Activated T-cell treated with anti-CD3 and anti-CD28 coated beads, Interleukin-2, amount 50 U/mL, for 24 hours (primary cell): ENCODE measurements around the gene RNPS1.
A peak's percentile ranks its signal among the peaks of the same experiment; 100 is the strongest.
"Not testable (repeated sequence)": the region's sequence is repeated elsewhere in the genome, so short reads cannot be mapped to it uniquely, and the experiment has no call there.

Source experiments
- DNase-seq: peaks from one replicate; pipeline ENCODE4 v3.0.0-alpha.2; 2020
- H3K27ac Mint-ChIP-seq: 2 replicates; pipeline ENCODE4 v1.8.0; 2020; ENCODE audit warnings: mild to moderate bottlenecking, mixed read lengths
- H3K27me3 Mint-ChIP-seq: 2 replicates; pipeline ENCODE4 v1.8.0; 2020; ENCODE audit warnings: mixed read lengths
- H3K36me3 Mint-ChIP-seq: 2 replicates; pipeline ENCODE4 v1.8.0; 2020; ENCODE audit warnings: low read depth, mixed read lengths
- H3K4me1 Mint-ChIP-seq: 2 replicates; pipeline ENCODE4 v1.8.0; 2020; ENCODE audit warnings: low read depth, mixed read lengths
- H3K4me3 Mint-ChIP-seq: 2 replicates; pipeline ENCODE4 v1.8.0; 2020; ENCODE audit warnings: mild to moderate bottlenecking, moderate library complexity, mixed read lengths
- H3K9me3 Mint-ChIP-seq: 2 replicates; pipeline ENCODE4 v1.8.0; 2020; ENCODE audit warnings: mixed read lengths

The RNPS1 gene

DNA sequence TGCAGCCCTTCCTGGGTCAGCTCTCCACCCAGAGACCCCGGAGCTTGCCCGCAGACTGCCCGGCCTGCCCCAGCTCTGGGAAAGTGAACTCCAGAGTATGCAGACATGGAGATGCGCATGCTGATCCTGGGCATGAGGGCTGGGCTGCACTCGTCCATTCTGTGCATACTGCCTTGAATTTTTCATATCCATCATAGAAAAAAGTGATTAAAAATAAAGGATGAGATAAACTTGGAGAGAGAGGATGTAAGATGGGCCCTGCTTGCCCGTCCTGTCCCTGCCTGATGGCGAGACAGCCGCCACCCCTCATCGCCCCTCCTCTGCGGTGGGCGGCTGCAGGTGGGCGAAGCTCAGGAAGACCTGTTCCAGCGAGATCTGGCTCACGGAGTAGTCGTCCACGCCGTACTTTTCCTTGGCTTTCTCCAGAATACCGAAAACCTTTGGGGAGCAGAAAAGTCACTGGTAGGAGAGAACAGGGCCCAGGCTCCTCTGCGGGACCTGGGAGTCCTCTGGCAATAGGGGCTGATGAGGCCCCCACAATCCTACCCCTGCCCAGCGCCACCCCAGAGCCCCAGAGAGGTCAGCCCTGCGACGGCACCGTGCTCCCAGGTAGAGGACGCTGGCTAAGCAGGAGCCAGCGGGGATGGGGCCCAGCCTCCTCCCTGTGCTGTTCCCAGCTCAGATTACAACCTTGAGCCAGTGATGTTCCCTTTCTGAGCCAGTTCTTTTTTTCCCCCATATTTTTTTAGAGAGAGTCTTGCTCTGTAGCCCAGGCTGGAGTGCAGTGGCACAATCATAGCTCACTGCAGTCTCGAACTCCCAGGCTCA, 8.7 kb upstream of the RNPS1 start:
- Mint-ChIP-seq H3K4me3 (no peak overlapping the region), H3K27ac (no peak overlapping the region), H3K36me3 (peaks cover 5% of the 10 kb centered on the region), H3K9me3 (no peaks in the 10 kb centered on the region), H3K27me3 (no peaks in the 10 kb centered on the region), H3K4me1 (no peaks in the 10 kb centered on the region)
- DNase-seq: no peak

DNA sequence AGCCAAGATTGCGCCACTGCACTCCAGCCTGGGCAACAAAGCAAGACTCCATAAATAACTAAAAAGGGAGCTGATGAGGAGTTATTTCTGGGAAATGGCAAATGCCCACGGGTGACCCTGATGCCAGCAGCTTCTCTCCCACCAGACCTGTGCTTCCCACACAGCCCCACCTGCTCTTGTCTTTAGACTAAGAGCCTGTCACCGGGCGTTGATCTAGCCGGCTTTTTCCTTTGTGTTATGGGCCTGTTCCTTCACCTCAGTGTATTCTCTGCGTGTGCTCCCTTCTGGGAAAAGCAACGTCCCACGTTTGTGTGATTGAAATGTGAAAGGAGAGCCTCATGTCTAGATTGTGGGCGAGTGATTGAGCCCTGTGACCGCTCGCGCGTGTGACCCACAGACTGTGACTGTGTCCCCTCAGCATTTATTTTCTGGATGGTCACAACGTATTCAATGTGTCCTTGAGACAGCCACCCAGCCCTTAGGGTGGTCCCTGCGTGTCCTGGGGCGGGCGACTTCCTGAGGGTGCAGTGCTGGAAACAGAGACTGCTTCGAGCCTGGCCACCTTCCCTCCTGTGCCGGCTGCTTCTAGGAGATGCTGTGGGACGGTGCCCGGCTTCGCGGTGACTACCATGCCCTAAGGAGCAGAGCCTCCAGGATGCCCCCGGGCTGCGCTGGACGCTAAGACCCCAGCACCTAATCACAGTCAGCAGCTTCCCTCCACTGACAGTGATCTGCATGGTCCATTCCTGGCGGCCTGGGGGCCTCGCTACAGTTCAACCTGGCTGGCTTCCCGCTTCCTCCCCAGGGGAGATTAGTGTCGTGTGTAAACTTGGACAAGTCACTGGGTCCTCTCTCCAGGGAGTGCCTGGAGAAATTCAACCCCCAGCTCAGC, 7.8 kb upstream of the RNPS1 start:
- Mint-ChIP-seq H3K27ac (no peak overlapping the region), H3K27me3 (no peaks in the 10 kb centered on the region), H3K4me3 (no peak overlapping the region), H3K4me1 (no peaks in the 10 kb centered on the region), H3K9me3 (no peaks in the 10 kb centered on the region), H3K36me3 (peaks cover 5% of the 10 kb centered on the region)
- no peak for DNase-seq

DNA sequence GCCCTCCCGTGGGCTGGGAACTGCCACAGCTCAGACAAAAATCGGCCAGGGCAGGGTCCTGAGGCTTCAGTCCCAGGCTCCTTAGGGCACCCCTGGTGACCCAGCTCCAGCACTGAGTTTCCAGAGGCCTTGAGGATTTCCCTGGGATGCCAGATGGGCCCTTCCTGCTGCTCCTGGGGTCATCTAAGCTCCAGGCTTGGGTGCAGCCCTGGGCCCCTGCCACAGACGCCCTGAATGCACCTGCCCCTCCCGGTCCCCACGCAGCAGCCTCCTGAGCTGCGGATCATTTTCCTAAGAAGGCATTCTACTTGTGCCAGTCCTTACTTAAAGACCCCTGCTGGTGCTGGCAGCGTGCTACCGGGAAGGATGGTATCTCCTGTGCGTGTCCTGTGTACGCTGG, 6.0 kb upstream of the RNPS1 start:
- peaks cover 9% of the 10 kb centered on the region for H3K4me1 Mint-ChIP-seq
- H3K36me3 Mint-ChIP-seq: peaks cover 5% of the 10 kb centered on the region
- H3K4me3 Mint-ChIP-seq: no peak overlapping the region
- no peak overlapping the region for H3K27ac Mint-ChIP-seq
- H3K9me3 Mint-ChIP-seq: no peaks in the 10 kb centered on the region
- H3K27me3 Mint-ChIP-seq: no peaks in the 10 kb centered on the region
- DNase-seq: no peak

DNA sequence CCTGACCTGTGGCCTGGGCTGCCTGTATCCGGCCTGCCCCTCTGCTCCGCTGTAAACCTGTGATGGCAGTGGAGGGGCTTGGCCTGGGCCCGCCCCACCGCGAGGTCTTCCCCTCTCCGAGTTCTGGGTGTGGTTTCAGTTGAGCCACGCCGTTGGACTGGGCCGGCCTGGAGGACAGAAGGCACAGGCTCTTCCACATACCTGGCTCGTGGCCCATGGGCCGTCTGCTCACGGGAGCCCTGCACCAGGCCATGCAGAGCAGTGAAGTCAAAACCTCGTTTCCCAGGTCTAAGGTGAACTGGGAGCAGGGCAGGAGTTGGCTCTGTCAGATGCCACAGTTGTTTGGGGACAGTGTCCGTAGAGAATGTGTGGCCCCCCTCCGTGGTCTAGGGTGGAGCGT, 5.6 kb upstream of the RNPS1 start:
- Mint-ChIP-seq H3K4me3 (no peak overlapping the region), H3K36me3 (peaks cover 6% of the 10 kb centered on the region), H3K27me3 (no peaks in the 10 kb centered on the region), H3K4me1 (peaks cover 11% of the 10 kb centered on the region), H3K27ac (no peak overlapping the region), H3K9me3 (no peaks in the 10 kb centered on the region)
- no peak for DNase-seq

DNA sequence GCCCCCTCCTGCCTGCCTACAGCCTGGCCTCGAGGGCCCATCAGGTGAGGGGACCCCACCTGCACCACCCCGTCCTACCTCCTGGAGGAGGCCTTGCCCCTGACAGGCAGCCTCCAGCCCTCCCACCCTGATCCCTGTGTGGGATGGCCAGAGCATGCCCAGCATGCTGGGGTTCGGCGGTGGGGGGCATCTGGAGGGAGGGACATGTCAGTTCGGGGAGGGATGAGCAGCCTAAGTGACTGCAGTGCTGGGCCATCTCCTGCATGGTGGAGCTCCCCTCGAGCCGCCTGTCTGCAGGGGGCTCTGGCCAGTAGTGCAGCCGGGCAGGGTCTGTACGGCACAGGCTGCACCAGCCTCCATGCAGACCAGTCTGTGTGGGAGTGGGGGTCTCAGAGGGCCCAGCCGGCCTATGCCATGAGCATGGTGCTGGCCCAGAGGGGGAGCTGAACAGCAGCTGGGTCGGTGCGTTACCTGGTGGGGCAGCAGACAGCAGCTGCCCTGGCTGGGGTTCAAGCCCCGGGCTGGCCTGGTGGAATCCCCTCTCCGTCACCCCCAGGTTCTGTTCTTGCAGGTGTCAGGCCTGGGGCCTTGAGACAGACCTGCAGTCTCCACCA, 4.0 kb upstream of the RNPS1 start:
- peaks cover 12% of the 10 kb centered on the region for H3K4me1 Mint-ChIP-seq
- peaks cover 19% of the 10 kb centered on the region for H3K36me3 Mint-ChIP-seq
- H3K9me3 Mint-ChIP-seq: no peaks in the 10 kb centered on the region
- DNase-seq: no peak
- H3K27ac Mint-ChIP-seq: no peak overlapping the region
- no peaks in the 10 kb centered on the region for H3K27me3 Mint-ChIP-seq
- H3K4me3 Mint-ChIP-seq: no peak overlapping the region

DNA sequence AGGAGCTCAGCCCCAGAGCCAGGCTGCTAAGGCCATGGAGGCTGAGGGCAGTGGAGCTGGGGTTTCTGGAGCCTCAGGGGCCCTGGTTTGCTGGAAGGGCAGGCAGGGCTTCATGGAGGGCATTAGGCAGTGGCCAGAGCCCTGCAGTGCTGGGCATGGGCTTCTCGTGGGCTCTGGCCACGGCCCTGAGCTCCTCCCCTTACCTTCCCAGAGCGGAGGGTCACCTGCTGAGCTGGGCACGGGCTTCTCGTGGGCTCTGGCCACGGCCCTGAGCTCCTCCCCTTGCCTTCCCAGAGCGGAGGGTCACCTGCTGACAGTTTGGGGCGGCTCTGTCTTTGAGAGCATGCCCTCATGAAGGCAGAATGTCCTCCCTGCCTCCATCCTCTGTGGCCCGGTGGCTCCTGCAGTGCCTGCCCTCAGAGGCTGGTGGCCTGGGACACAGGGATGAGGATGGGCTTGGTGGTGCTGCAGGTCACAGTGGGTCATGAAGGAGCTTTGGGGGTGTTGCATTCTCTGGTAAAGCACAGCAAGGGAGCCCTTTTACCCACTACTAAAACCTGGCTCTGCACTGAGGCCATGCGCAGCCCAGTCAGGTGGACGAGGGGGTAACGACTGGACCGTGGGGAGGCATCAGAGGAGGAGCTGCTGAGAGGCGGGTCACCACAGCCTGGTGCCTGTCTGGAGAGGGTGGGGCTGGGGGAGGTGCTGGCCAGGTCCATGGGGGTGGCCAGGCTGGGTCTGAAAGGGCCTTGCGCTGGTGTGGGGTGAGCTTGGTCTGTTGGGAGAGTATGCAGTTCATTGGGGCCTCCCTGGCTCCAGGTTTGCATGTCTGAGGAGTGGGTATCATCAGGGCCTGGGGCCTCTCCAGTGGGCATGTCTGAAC, 2.9 kb upstream of the RNPS1 start:
- H3K27me3 Mint-ChIP-seq: no peaks in the 10 kb centered on the region
- peaks cover 30% of the 10 kb centered on the region for H3K36me3 Mint-ChIP-seq
- H3K9me3 Mint-ChIP-seq: no peaks in the 10 kb centered on the region
- H3K4me3 Mint-ChIP-seq: no peak overlapping the region
- peaks cover 22% of the 10 kb centered on the region for H3K4me1 Mint-ChIP-seq
- no peak for DNase-seq
- H3K27ac Mint-ChIP-seq: peak overlapping the region; percentile 22

DNA sequence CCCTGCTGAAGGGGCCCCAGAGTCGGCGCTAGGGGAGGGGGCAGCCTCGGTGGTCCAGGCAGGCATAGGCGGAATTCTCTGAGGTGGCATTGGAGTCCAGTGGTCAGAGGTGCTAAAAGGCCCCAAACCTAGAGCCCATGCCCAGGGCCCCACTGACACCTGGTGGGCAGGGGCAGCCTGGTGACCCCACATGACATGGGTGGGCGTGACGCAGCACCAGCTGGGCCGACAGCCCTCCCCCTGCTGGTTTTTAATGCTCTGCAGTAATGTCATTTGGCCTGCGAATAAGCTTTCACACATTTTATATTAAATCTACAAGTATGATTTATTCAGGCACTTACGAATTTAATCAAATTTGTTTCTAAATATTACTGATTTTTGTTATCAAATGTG, 2.1 kb upstream of the RNPS1 start:
- no peak overlapping the region for H3K27ac Mint-ChIP-seq
- H3K9me3 Mint-ChIP-seq: no peaks in the 10 kb centered on the region
- H3K4me1 Mint-ChIP-seq: peaks cover 29% of the 10 kb centered on the region
- H3K4me3 Mint-ChIP-seq: peak overlapping the region; percentile 91
- peaks cover 38% of the 10 kb centered on the region for H3K36me3 Mint-ChIP-seq
- H3K27me3 Mint-ChIP-seq: no peaks in the 10 kb centered on the region
- no peak for DNase-seq

DNA sequence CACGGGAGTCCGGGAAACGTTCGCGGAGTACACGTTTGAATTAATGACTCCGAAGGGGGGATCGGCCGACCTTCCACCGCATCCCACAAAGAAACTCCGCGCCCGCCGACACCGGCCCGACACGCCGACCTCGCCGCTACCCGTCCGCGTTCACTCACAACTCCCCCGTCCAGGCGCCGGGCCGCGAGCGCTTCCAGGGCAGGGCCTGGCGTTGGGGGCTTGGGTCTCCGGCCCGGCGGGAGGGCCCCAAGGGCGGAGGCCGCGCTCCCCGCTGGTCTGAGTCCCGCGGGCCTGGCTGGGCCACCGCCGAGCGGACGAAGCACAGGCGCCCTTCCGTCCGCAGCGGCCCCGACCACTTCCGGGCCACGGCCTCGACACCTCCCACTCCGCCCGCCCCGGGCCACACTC, 417 bp downstream of the RNPS1 start:
- not testable (repeated sequence) for H3K27me3 Mint-ChIP-seq, DNase-seq, H3K9me3 Mint-ChIP-seq
- Mint-ChIP-seq H3K36me3 (peaks cover 59% of the 10 kb centered on the region), H3K4me1 (peaks cover 40% of the 10 kb centered on the region), H3K4me3 (peak overlapping the region; percentile 91), H3K27ac (peak overlapping the region; percentile 99)

DNA sequence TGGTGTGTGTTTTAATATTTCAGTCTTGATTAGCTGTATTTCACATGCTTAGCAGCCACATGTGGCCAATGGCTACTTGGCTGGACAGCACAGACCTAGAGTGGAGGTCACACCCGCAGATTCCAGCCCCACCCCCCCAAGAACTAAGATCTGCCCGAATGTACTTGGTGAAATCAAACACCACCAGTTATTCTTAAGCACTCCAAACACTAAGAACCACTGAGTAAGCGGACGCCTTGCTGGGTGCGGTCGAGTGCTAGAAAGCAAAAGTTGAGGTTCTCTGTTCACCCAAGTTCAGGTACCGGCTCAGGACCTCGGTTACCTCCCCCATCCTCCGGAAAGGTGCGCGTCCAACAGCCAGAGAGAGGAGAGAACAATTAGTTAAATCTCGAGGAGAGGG, 1.0 kb downstream of the RNPS1 start:
- H3K4me3 Mint-ChIP-seq: peak overlapping the region; percentile 91
- H3K27me3 Mint-ChIP-seq, H3K9me3 Mint-ChIP-seq: not testable (repeated sequence)
- H3K27ac Mint-ChIP-seq: peak overlapping the region; percentile 99
- H3K4me1 Mint-ChIP-seq: peaks cover 40% of the 10 kb centered on the region
- peak; percentile 57 for DNase-seq
- H3K36me3 Mint-ChIP-seq: peaks cover 65% of the 10 kb centered on the region

DNA sequence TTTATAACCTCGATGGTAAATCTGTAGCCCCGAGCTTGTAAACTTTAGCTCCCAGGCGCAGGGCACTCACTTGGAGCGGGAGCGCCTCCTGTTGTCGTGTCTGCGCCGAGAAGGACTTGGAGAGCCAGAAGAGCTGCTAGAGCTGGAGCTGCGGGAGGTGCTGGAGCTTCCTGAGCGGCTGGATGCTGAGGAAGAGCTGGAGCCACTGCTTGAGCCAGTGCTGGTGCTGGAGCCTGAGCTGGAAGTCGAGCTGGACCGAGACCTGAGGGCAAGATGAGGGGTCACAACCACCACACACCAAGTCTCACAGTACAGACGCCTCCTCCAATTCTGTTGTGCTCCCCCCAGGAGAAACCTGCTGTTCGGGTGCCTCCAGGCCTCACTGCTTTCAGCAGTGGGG, 4.9 kb downstream of the RNPS1 start:
- Mint-ChIP-seq H3K27ac (peak overlapping the region; percentile 83), H3K4me1 (peaks cover 32% of the 10 kb centered on the region), H3K36me3 (peaks cover 99% of the 10 kb centered on the region)
- H3K27me3 Mint-ChIP-seq, H3K9me3 Mint-ChIP-seq, DNase-seq, H3K4me3 Mint-ChIP-seq: not testable (repeated sequence)

DNA sequence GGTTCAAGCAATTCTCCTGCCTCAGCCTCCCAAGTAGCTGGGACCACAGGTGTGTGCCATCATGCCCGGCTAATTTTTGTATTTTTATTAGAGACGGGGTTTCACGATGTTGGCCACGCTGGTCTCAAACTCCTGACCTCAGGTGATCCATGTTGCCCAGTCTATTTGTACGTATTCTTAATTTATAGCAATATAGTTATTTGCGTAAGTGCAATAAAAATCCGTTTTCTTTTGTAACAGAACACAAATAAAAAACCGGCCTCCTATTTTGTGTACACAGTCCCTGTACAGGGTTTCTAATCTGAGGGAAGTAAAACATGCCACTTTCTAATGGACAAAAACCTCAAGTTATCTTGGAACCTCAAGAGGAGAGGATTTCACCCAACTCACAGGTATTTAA, 7.7 kb downstream of the RNPS1 start:
- H3K27me3 Mint-ChIP-seq: no peaks in the 10 kb centered on the region
- H3K27ac Mint-ChIP-seq: no peak overlapping the region
- no peak for DNase-seq
- peaks cover 100% of the 10 kb centered on the region for H3K36me3 Mint-ChIP-seq
- no peak overlapping the region for H3K4me3 Mint-ChIP-seq
- peaks cover 16% of the 10 kb centered on the region for H3K4me1 Mint-ChIP-seq
- no peaks in the 10 kb centered on the region for H3K9me3 Mint-ChIP-seq

DNA sequence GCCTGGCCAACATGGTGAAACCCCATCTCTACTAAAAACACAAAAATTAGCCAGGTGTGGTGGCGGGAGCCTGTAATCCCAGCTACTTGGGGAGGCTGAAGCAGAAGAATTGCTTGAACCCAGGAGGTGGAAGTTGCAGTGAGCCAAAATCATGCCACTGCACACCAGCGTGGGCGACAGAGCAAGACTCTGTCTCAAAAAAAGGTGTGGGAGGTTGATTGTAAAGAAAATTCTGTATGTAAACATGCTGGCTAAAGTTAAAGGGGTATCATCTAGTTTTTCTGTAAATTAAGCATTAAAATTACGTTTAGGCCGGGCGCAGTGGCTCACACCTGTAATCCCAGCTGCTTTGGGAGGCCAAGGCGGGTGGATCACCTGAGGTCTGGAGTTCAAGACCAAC, 9.4 kb downstream of the RNPS1 start:
- Mint-ChIP-seq H3K27ac (peak overlapping the region; percentile 64), H3K36me3 (peaks cover 98% of the 10 kb centered on the region)
- H3K9me3 Mint-ChIP-seq, H3K27me3 Mint-ChIP-seq, H3K4me1 Mint-ChIP-seq, DNase-seq, H3K4me3 Mint-ChIP-seq: not testable (repeated sequence)

DNA sequence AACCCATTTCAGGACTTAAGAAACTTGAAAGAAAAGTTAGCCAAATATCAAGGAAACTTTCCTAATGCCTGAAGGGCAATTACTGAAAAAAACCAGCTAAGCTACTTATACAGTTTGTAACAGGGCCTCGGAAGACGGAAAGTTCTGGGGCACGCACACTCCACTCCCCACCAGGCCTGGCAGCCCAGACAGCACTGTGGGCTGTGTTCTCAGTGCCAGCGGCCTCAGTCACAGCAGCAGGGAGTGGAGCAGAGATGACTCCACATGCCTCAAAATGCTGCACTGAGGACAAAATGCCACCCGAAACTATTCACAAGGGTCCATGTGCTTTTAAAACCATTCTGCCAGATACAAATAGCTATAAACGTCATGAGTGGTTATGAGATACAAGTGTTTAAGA, 10.2 kb downstream of the RNPS1 start:
- Mint-ChIP-seq H3K27ac (peak overlapping the region; percentile 65), H3K36me3 (peaks cover 98% of the 10 kb centered on the region), H3K4me1 (peaks cover 9% of the 10 kb centered on the region), H3K27me3 (no peaks in the 10 kb centered on the region), H3K4me3 (no peak overlapping the region), H3K9me3 (no peaks in the 10 kb centered on the region)
- no peak for DNase-seq

DNA sequence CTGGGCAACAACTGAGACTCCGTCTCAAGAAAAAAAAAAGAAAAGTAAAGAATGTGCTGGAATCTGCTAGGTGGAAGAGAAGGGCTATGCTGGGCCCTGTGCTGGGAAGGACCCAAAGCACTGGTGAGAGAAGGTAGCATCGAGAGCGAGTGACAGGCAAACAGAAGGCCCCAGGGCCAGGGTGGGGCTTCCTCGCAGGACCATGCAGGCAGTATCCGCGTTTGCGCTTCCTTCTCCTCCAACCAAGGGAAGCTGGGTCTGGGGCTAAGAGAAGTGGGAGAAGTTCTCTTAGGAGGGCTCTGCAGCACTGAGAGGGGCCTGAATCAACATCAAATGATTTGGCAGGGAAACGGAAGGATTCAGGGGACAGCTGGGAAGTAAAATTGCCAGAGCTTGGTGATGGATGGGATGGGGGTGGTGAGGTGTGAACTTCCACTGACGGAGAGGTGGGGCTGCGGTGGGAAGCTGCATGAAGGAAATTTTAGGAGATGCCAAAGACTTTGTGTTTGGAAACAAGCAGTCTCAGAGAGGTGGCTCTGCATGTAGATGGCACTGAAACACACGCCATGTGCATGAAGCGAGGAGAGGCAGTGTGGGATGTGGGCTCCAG, 11.3 kb downstream of the RNPS1 start:
- no peaks in the 10 kb centered on the region for H3K9me3 Mint-ChIP-seq
- H3K4me3 Mint-ChIP-seq: no peak overlapping the region
- no peak for DNase-seq
- H3K27ac Mint-ChIP-seq: peak overlapping the region; percentile 82
- H3K36me3 Mint-ChIP-seq: peaks cover 97% of the 10 kb centered on the region
- no peaks in the 10 kb centered on the region for H3K27me3 Mint-ChIP-seq
- peaks cover 15% of the 10 kb centered on the region for H3K4me1 Mint-ChIP-seq
